Measurements from ENCODE around the gene ANKRD13C.

- TF ChIP-seq, protein P1, sequence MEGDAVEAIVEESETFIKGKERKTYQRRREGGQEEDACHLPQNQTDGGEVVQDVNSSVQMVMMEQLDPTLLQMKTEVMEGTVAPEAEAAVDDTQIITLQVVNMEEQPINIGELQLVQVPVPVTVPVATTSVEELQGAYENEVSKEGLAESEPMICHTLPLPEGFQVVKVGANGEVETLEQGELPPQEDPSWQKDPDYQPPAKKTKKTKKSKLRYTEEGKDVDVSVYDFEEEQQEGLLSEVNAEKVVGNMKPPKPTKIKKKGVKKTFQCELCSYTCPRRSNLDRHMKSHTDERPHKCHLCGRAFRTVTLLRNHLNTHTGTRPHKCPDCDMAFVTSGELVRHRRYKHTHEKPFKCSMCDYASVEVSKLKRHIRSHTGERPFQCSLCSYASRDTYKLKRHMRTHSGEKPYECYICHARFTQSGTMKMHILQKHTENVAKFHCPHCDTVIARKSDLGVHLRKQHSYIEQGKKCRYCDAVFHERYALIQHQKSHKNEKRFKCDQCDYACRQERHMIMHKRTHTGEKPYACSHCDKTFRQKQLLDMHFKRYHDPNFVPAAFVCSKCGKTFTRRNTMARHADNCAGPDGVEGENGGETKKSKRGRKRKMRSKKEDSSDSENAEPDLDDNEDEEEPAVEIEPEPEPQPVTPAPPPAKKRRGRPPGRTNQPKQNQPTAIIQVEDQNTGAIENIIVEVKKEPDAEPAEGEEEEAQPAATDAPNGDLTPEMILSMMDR (IDR thresholded peaks at IDR 0.05; ENCODE audit: low read depth, low read length) = no peak
- TF ChIP-seq EZH2phosphoT487 (IDR thresholded peaks at IDR 0.05; ENCODE audit: low read depth) = no peak
These were observed 1.4 kb upstream of the ANKRD13C start for GRCh38 chr1:70355920-70356319.
